SK-N-SH (cell line): Measurements from ENCODE around the gene CBLB. TPM values are rescaled to one million over a fixed set of nuclear protein-coding genes. Genes with fewer than 3 reads are reported as not detected.

Experiments used
- CTCF ChIA-PET: fragments of 300-600, 350-600 bp; formaldehyde crosslinking; extraction: SDS; loops from one replicate; lab custom pipeline; 2021; lab: Yijun Ruan, JAX
- POLR2A ChIA-PET: fragments of 350-600 bp; sonication (Branson Sonifier 250); formaldehyde crosslinking; extraction: SDS; loops from one replicate; lab custom pipeline; 2020; ENCODE audit warnings: antibody characterized with exemption, inconsistent platforms; lab: Yijun Ruan, JAX
- DNase-seq: peaks from one replicate; pipeline ENCODE4 v3.0.0; 2012
- H2AFZ ChIP-seq: fragments of 200-600 bp; sonication (generic); 2 replicates; pipeline ENCODE4 v1.8.1; 2016; ENCODE audit warnings: antibody characterized with exemption, mild to moderate bottlenecking, low read depth
- H3F3A ChIP-seq: fragments of 200-600 bp; sonication (generic); replicated peaks from 2 replicates; pipeline ENCODE3; 2016; ENCODE audit warnings: antibody characterized with exemption, mild to moderate bottlenecking; ENCODE audit not compliant: insufficient read depth
- H3K27ac ChIP-seq, 2 experiments: fragments of 200-500 bp in 1 of 2; fragments of 200-600 bp in 1 of 2; sonication (Bioruptor generic) in 1 of 2; sonication (generic), shearing (Covaris generic) in 1 of 2; 2 replicates each; pipeline versions ENCODE4 v1.5.1 to v1.6.1; 2014 to 2016; ENCODE audit warnings: low read depth in 2 of 2, inconsistent platforms in 1 of 2, low read length in 1 of 2, mild to moderate bottlenecking in 1 of 2, mixed read lengths in 1 of 2
- H3K27me3 ChIP-seq: fragments of 200-600 bp; sonication (generic), shearing (Covaris generic); 2 replicates; pipeline ENCODE4 v1.6.1; 2016; ENCODE audit warnings: mixed run types; ENCODE audit not compliant: insufficient read depth
- H3K36me3 ChIP-seq, 2 experiments: fragments of 200-500 bp in 1 of 2; fragments of 200-600 bp in 1 of 2; sonication (Bioruptor generic) in 1 of 2; sonication (generic) in 1 of 2; replicated peaks in 1 of 2; 2 replicates each; pipeline versions ENCODE3 to v1.5.1; 2014 to 2016; ENCODE audit warnings: low read length in 1 of 2, mild to moderate bottlenecking in 1 of 2; ENCODE audit not compliant: insufficient read depth in 2 of 2, control insufficient read depth in 1 of 2
- H3K4me1 ChIP-seq, 2 experiments: fragments of 200-500 bp in 1 of 2; fragments of 200-600 bp in 1 of 2; sonication (Bioruptor generic) in 1 of 2; sonication (generic), shearing (Covaris generic) in 1 of 2; 2 replicates each; pipeline versions ENCODE4 v1.5.1 to v1.6.1; 2014 to 2016; ENCODE audit warnings: low read depth in 1 of 2, low read length in 1 of 2, mixed run types in 1 of 2; ENCODE audit not compliant: insufficient read depth in 2 of 2, control insufficient read depth in 1 of 2
- H3K4me2 ChIP-seq: fragments of 200-600 bp; sonication (generic), shearing (Covaris generic); 2 replicates; pipeline ENCODE4 v1.6.1; 2017; ENCODE audit warnings: mixed run types
- H3K4me3 ChIP-seq, 2 experiments: fragments of 200-500 bp in 1 of 2; fragments of 200-600 bp in 1 of 2; sonication (Bioruptor generic) in 1 of 2; sonication (generic), shearing (Covaris generic) in 1 of 2; 2 replicates each; pipeline versions ENCODE4 v1.5.1 to v1.8.1; 2014 to 2016; ENCODE audit warnings: low read depth in 2 of 2, inconsistent platforms in 1 of 2, low read length in 1 of 2, mild to moderate bottlenecking in 1 of 2, mixed read lengths in 1 of 2, moderate library complexity in 1 of 2
- H3K79me2 ChIP-seq: fragments of 200-600 bp; sonication (generic); 2 replicates; pipeline ENCODE4 v1.8.1; 2017; ENCODE audit warnings: mild to moderate bottlenecking; ENCODE audit not compliant: insufficient read depth
- H3K9ac ChIP-seq: fragments of 200-600 bp; sonication (generic); 2 replicates; pipeline ENCODE4 v1.6.1; 2017; ENCODE audit warnings: mixed run types
- H3K9me2 ChIP-seq: fragments of 200-600 bp; sonication (generic); 2 replicates; pipeline ENCODE4 v1.6.1; 2017; ENCODE audit warnings: mixed run types
- H3K9me3 ChIP-seq: fragments of 200-600 bp; sonication (generic); 2 replicates; pipeline ENCODE4 v1.6.1; 2017; ENCODE audit warnings: mixed run types, mild to moderate bottlenecking, moderate library complexity
- H4K20me1 ChIP-seq: fragments of 200-600 bp; sonication (generic); 2 replicates; pipeline ENCODE4 v1.6.1; 2017; ENCODE audit warnings: mild to moderate bottlenecking, mixed run types; ENCODE audit not compliant: insufficient read depth
- EP300 ChIP-seq, 2 experiments: IDR thresholded peaks; 2 replicates each; pipeline versions ENCODE4 v1.4.0 to v1.6.1; 2012; ENCODE audit warnings: borderline replicate concordance in 1 of 2, low read depth in 1 of 2, low read length in 1 of 2
- FOSL2 ChIP-seq: IDR thresholded peaks from 2 replicates; pipeline ENCODE4 v1.4.0; 2012; ENCODE audit warnings: low read depth, mild to moderate bottlenecking, moderate library complexity, borderline replicate concordance
- GABPA ChIP-seq: IDR thresholded peaks from 2 replicates; pipeline ENCODE4 v1.4.0; 2012; ENCODE audit warnings: low read depth, mild to moderate bottlenecking
- JUND ChIP-seq: IDR thresholded peaks from 2 replicates; pipeline ENCODE4 v1.4.0; 2012
- MXI1 ChIP-seq: IDR thresholded peaks from 2 replicates; pipeline ENCODE4 v1.6.1; 2012; ENCODE audit warnings: mild to moderate bottlenecking, low read depth, low read length, improper control_type of control experiment
- RFX5 ChIP-seq: IDR thresholded peaks from 2 replicates; pipeline ENCODE4 v1.6.1; 2012; ENCODE audit warnings: mild to moderate bottlenecking, improper control_type of control experiment, low read length
- SIN3A ChIP-seq: IDR thresholded peaks from 2 replicates; pipeline ENCODE4 v1.6.1; 2012; ENCODE audit warnings: low read depth, mild to moderate bottlenecking, low read length, moderate library complexity, borderline replicate concordance
- TCF12 ChIP-seq: IDR thresholded peaks from 2 replicates; pipeline ENCODE4 v1.4.0; 2012
- TEAD4 ChIP-seq: IDR thresholded peaks from 2 replicates; pipeline ENCODE4 v1.4.0; 2012; ENCODE audit warnings: mild to moderate bottlenecking, borderline replicate concordance; ENCODE audit not compliant: insufficient read depth
- YY1 ChIP-seq: IDR thresholded peaks from 2 replicates; pipeline ENCODE4 v1.4.0; 2012; ENCODE audit warnings: low read depth, mild to moderate bottlenecking
- WGBS: methylation state at CpG from one replicate; pipeline ENCODE4 v1.1.6; 2017; ENCODE audit warnings: low lambda C conversion rate; 5-methylcytosine and 5-hydroxymethylcytosine counted together
- polyA plus RNA-seq, 3 experiments: library from polyadenylated mRNA; depleted of rRNA; stranded (reverse); fragments of >200 nt; gene quantifications; 2 replicates each; pipeline ENCODE4 v1.2.3, GENCODE V29; 2012
- TF ChIP-seq, protein P1 (sequence below): IDR thresholded peaks from 2 replicates; pipeline ENCODE4 v1.4.0; 2012; ENCODE audit warnings: low read depth
- TF ChIP-seq, protein P2 (sequence below): fragments of 200-600 bp; sonication (generic); IDR thresholded peaks from 2 replicates; pipeline ENCODE4 v1.6.1; 2017; ENCODE audit warnings: antibody characterized with exemption, mild to moderate bottlenecking, moderate library complexity
- TF ChIP-seq, protein P3 (sequence below): IDR thresholded peaks from 2 replicates; pipeline ENCODE4 v1.6.1; 2012; ENCODE audit warnings: mild to moderate bottlenecking, low read depth, low read length, moderate library complexity

CBLB gene
- polyA plus RNA-seq, 1 of the 3 experiments (the other 2 are of a cell fraction): 4.4 TPM

DNA sequence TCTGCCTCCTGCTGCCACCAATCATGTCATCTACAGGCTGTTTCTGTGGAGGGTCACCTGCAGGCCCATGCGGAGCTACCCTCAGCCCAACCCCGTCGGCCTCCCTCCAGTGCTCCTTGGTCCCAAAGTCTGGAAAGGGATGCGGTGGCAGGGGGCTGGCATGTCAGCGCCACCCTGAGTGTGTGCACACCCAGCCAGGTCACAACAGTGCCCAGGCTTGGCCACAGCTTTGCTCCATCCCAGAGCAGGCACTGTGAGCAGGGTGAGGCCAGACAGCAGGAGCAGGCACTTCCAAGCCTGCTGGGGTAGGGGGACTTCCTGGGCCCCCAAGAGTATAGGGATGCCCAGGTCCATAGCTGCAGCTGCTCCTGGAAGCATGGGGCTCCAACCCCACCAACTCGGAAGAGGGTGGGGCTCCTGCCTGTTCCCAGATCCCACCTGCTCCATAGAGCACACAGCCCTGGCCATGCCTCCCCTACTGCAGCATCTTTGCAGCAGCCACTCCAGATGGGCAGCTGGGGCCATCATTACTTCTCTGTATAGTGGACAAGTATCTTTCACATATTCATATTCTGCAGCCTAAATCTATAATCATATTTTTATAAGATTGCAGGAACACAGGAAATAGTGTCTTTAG lies 109.3 kb downstream of the CBLB start:
- no peak overlapping the region for H2AFZ ChIP-seq
- TF ChIP-seq FOSL2 (no peak), RFX5 (no peak), JUND (no peak), MXI1 (no peak), GABPA (no peak), TCF12 (no peak), SIN3A (no peak), EP300 (IDR thresholded peaks at IDR 0.05; ENCODE audit: borderline replicate concordance in 1 of 2, low read depth in 1 of 2, low read length in 1 of 2) (no peak), TEAD4 (no peak), YY1 (no peak)
- TF ChIP-seq, protein P1, sequence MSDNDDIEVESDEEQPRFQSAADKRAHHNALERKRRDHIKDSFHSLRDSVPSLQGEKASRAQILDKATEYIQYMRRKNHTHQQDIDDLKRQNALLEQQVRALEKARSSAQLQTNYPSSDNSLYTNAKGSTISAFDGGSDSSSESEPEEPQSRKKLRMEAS: no peak
- TF ChIP-seq, protein P2, sequence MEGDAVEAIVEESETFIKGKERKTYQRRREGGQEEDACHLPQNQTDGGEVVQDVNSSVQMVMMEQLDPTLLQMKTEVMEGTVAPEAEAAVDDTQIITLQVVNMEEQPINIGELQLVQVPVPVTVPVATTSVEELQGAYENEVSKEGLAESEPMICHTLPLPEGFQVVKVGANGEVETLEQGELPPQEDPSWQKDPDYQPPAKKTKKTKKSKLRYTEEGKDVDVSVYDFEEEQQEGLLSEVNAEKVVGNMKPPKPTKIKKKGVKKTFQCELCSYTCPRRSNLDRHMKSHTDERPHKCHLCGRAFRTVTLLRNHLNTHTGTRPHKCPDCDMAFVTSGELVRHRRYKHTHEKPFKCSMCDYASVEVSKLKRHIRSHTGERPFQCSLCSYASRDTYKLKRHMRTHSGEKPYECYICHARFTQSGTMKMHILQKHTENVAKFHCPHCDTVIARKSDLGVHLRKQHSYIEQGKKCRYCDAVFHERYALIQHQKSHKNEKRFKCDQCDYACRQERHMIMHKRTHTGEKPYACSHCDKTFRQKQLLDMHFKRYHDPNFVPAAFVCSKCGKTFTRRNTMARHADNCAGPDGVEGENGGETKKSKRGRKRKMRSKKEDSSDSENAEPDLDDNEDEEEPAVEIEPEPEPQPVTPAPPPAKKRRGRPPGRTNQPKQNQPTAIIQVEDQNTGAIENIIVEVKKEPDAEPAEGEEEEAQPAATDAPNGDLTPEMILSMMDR: no peak
- TF ChIP-seq, protein P3, sequence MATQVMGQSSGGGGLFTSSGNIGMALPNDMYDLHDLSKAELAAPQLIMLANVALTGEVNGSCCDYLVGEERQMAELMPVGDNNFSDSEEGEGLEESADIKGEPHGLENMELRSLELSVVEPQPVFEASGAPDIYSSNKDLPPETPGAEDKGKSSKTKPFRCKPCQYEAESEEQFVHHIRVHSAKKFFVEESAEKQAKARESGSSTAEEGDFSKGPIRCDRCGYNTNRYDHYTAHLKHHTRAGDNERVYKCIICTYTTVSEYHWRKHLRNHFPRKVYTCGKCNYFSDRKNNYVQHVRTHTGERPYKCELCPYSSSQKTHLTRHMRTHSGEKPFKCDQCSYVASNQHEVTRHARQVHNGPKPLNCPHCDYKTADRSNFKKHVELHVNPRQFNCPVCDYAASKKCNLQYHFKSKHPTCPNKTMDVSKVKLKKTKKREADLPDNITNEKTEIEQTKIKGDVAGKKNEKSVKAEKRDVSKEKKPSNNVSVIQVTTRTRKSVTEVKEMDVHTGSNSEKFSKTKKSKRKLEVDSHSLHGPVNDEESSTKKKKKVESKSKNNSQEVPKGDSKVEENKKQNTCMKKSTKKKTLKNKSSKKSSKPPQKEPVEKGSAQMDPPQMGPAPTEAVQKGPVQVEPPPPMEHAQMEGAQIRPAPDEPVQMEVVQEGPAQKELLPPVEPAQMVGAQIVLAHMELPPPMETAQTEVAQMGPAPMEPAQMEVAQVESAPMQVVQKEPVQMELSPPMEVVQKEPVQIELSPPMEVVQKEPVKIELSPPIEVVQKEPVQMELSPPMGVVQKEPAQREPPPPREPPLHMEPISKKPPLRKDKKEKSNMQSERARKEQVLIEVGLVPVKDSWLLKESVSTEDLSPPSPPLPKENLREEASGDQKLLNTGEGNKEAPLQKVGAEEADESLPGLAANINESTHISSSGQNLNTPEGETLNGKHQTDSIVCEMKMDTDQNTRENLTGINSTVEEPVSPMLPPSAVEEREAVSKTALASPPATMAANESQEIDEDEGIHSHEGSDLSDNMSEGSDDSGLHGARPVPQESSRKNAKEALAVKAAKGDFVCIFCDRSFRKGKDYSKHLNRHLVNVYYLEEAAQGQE: no peak
- H3K79me2 ChIP-seq: peaks cover 3% of the 10 kb centered on the region; the same call in 1 of the 2 replicates
- H3K4me2 ChIP-seq: no peak overlapping the region
- no peaks in the 10 kb centered on the region for H3K27me3 ChIP-seq
- POLR2A ChIA-PET: no interaction called here
- peaks cover 0 to 46% of the 10 kb centered on the region in 2 experiments for H3K36me3 ChIP-seq
- no peaks in the 10 kb centered on the region for H4K20me1 ChIP-seq
- H3K9me2 ChIP-seq: no peaks in the 10 kb centered on the region
- H3K9me3 ChIP-seq: no peaks in the 10 kb centered on the region
- CTCF ChIA-PET: interaction anchor here (1.3 kb wide), 1 partner anchor 11 kb away, joined by 3 read pairs; no protein-coding TSS in a partner anchor
- no peak overlapping the region for H3K9ac ChIP-seq
- H3K27ac ChIP-seq: no peak overlapping the region
- no peak for DNase-seq
- no peak overlapping the region for H3K4me3 ChIP-seq
- 96% methylated on average over 5 of the region's 6 CpGs for WGBS
- no peaks in the 10 kb centered on the region for H3F3A ChIP-seq
- no peaks in the 10 kb centered on the region for H3K4me1 ChIP-seq
